ENCODE measurements around the gene PEBP1. TPM values are rescaled to one million over a fixed set of nuclear protein-coding genes. Genes with fewer than 3 reads are reported as not detected.

PEBP1 gene
- polyA plus RNA-seq, 1 experiment, result 149 TPM

- ChIA-PET POLR2A (no interaction called here), CTCF (interaction anchor here (1.4 kb wide), 1 partner anchor 15 kb away, joined by 4 read pairs; no protein-coding TSS in a partner anchor)
- H3K27ac ChIP-seq (ENCODE audit: low read depth, low read length), result no peak overlapping the region
- H3K4me3 ChIP-seq (ENCODE audit: low read depth, low read length), result no peak overlapping the region
- TF ChIP-seq CTCF (IDR thresholded peaks at IDR 0.05; ENCODE audit: low read depth, low read length), result no peak
- no peak for DNase-seq (ENCODE audit: low read depth, low spot score)
- H3K27me3 ChIP-seq (ENCODE audit: control insufficient read depth, insufficient read depth, low read length), result no peaks in the 10 kb centered on the region
- no peaks in the 10 kb centered on the region for H3K9me3 ChIP-seq (ENCODE audit: control insufficient read depth, insufficient read depth, low read length)
These were observed 14.7 kb downstream of the PEBP1 start for GRCh38 chr12:118150625-118151024.

GRCh38 chr12:118151755-118152154, 15.8 kb downstream of the PEBP1 start:
- DNase-seq (ENCODE audit: low read depth, low spot score), result no peak
- Histone ChIP-seq H3K4me3 (ENCODE audit: low read depth, low read length) (no peak overlapping the region), H3K9me3 (ENCODE audit: control insufficient read depth, insufficient read depth, low read length) (no peaks in the 10 kb centered on the region), H3K27ac (ENCODE audit: low read depth, low read length) (peak overlapping the region; percentile 2), H3K27me3 (ENCODE audit: control insufficient read depth, insufficient read depth, low read length) (no peaks in the 10 kb centered on the region)
- ChIA-PET POLR2A (no interaction called here), CTCF (interaction anchor here (0.6 to 1.4 kb wide), 2 partner anchors 14 to 277 kb away, joined by 3 to 4 read pairs; no protein-coding TSS in a partner anchor)
- no peak for TF ChIP-seq CTCF (IDR thresholded peaks at IDR 0.05; ENCODE audit: low read depth, low read length)

- H3K27me3 ChIP-seq (ENCODE audit: control insufficient read depth, insufficient read depth, low read length), result no peaks in the 10 kb centered on the region
- no peak for TF ChIP-seq CTCF (IDR thresholded peaks at IDR 0.05; ENCODE audit: low read depth, low read length)
- no peak overlapping the region for H3K4me3 ChIP-seq (ENCODE audit: low read depth, low read length)
- no peaks in the 10 kb centered on the region for H3K9me3 ChIP-seq (ENCODE audit: control insufficient read depth, insufficient read depth, low read length)
- ChIA-PET CTCF (interaction anchor here (5.5 kb wide), 1 partner anchor 217 kb away, joined by 33 read pairs; the partner anchor contains the start of gene SUDS3), POLR2A (interaction anchor here (0.5 kb wide), 1 partner anchor 91 kb away, joined by 6 read pairs; no protein-coding TSS in a partner anchor)
- no peak for DNase-seq (ENCODE audit: low read depth, low spot score)
- no peak overlapping the region for H3K27ac ChIP-seq (ENCODE audit: low read depth, low read length)
These were observed 24.6 kb downstream of the PEBP1 start for GRCh38 chr12:118160536-118160935.

GRCh38 chr12:118164798-118165486, 29.0 kb downstream of the PEBP1 start:
- peak; percentile 66 for TF ChIP-seq CTCF (IDR thresholded peaks at IDR 0.05; ENCODE audit: low read depth, low read length)
- Histone ChIP-seq H3K27ac (ENCODE audit: low read depth, low read length) (no peak overlapping the region), H3K9me3 (ENCODE audit: control insufficient read depth, insufficient read depth, low read length) (no peaks in the 10 kb centered on the region), H3K4me3 (ENCODE audit: low read depth, low read length) (no peak overlapping the region), H3K27me3 (ENCODE audit: control insufficient read depth, insufficient read depth, low read length) (no peaks in the 10 kb centered on the region)
- ChIA-PET POLR2A (no interaction called here), CTCF (interaction anchor here (0.6 to 6.0 kb wide), 14 partner anchors 11 to 227 kb away, joined by 3 to 107 read pairs (median 6); partner anchors contain the start of genes SUDS3 and TAOK3)
- DNase-seq (ENCODE audit: low read depth, low spot score), result no peak

GRCh38 chr12:118166946-118167345, 31.0 kb downstream of the PEBP1 start:
- Histone ChIP-seq H3K4me3 (ENCODE audit: low read depth, low read length) (no peak overlapping the region), H3K27ac (ENCODE audit: low read depth, low read length) (no peak overlapping the region), H3K27me3 (ENCODE audit: control insufficient read depth, insufficient read depth, low read length) (no peaks in the 10 kb centered on the region), H3K9me3 (ENCODE audit: control insufficient read depth, insufficient read depth, low read length) (no peaks in the 10 kb centered on the region)
- POLR2A ChIA-PET, result no interaction called here
- TF ChIP-seq CTCF (IDR thresholded peaks at IDR 0.05; ENCODE audit: low read depth, low read length), result no peak
- CTCF ChIA-PET, result interaction anchor here (0.6 to 6.0 kb wide), 4 partner anchors 15 to 210 kb away, joined by 3 to 107 read pairs (median 22); partner anchors contain the start of gene SUDS3
- no peak for DNase-seq (ENCODE audit: low read depth, low spot score)
